GM21423 (cell line): ENCODE measurements around the gene SPCS2.

Experiments used
- ATAC-seq: cut with Tn5 transposase; IDR thresholded peaks from one replicate; pipeline ENCODE4 v1.9.1; 2021; ENCODE audit warnings: mild to moderate bottlenecking, moderate library complexity; ENCODE audit not compliant: unreplicated experiment

Gene SPCS2

GRCh38 chr11:74948898-74949752 is at the start of gene SPCS2, which contains the start of gene XRRA1:
Gene SPCS2, plus strand, starts transcription at chr11:74949266. Its CDS starts 20 bp downstream, at chr11:74949286.
Gene XRRA1, minus strand, starts transcription at chr11:74949091. Its CDS starts 8,213 bp downstream, at chr11:74940878.
- peak; percentile 94 for ATAC-seq

DNA sequence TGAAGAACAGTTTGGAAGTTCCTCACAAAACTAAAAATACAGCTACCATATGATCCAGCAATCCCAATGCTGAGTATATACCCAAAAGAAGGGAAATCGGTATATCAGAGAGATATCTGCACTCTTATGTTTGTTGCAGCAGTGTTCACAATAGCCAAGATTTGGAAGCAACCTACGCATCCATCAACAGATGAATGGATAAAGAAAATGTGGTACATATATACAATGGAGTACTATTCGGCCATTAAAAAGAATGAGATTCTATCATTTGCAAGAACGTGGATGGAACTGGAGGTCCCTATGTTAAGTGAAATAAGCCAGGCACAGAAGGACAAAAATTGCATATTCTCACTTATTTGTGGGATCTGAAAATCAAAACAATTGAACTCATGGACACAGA is 46.7 kb upstream of the SPCS2 start:
- no peak for ATAC-seq

DNA sequence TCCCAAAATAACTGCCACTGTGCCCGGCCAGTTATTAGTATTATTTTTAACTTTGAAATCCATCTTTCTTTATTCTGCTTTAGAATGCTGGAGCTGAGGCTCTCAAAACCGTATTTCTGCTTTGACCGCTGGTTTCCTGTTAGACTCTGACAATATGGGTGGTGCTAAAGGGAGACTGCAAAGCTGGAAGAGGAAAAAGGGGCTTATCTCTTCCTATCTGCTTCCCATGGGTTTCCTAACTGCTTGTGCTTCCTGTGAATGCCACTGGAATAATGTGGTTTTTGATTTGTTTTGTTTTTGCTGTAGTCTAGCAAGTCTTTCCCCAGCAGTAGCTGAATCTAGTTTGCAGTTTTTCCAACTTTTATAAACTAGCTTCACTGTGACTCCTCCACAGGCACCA is 43.7 kb upstream of the SPCS2 start:
- ATAC-seq, result no peak

DNA sequence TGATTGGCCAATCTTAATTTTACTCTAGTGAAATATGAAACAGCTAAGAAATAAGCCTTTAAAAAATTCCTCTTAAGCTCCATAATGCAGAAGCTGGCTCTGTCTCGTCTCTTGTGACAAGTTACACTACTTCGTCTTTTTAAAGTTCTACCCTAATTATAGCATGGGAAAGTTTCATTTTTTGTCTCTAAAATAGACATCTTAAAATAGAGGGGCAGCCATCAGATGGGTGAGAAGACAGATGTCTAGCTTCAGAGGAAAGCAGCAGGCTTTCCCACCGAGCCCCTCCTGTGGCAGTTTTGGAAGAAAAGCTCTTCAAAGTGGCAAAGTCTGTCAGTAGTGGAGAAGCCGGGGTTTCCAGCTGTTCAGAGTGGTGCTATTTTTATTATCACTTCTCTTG is 39.7 kb upstream of the SPCS2 start:
- no peak for ATAC-seq

GRCh38 chr11:74909812-74910211 is 39.3 kb upstream of the SPCS2 start:
- no peak for ATAC-seq

DNA sequence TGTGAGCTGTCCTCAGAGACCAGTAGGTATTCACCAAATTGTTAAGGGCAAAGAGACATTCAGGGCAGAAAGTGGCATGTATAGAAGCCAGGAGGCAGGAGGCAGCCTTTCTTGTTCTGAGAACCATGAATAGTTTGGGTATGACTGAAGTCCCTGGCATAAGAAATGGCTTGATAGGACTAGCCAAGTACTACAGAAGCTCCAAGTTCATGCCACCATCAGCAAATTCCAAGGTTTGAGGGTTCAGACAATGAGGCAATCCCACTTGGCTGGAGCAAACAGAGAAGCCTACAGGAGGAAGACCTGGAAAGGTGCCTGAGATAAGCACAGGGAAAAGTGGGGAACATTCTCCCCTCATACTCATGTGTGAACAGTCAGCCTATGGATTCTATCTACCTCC is 25.9 kb upstream of the SPCS2 start:
- no peak for ATAC-seq

- ATAC-seq, result no peak
Measured at GRCh38 chr11:74925281-74925680, 23.8 kb upstream of the SPCS2 start.

DNA sequence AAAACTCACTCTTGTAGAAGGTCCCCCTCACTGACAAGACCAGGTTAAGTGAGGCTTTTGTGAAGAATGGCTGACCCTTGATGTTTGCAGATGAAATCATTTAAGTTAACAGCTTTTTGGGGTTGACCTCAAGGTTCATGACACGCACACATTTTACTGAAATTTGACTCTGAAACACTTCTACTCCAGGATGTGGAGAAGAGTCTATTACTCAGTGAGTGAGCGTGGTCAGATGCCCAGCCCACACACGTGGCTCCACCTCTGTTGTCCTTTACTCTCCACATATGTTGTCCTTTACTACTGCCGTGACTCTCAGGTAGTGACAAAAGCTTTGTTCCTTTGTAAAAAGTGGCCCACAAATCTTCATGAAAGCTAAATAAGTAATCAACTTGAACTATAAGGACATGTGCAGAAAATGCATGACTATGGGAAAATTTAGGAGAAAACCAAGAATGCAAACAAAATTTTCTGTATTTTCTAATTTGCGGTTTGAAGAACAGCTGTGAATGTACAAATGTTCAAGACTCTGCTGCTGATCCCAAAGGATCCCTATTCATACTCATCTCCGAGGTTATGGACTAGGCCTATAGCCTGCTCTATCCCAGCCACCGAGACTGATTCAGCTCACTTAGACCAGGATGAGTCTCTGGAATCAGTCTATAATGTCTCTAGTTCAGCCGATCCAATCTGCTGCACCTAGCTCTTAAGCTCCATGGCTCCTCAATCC is 22.6 kb upstream of the SPCS2 start:
- no peak for ATAC-seq

DNA sequence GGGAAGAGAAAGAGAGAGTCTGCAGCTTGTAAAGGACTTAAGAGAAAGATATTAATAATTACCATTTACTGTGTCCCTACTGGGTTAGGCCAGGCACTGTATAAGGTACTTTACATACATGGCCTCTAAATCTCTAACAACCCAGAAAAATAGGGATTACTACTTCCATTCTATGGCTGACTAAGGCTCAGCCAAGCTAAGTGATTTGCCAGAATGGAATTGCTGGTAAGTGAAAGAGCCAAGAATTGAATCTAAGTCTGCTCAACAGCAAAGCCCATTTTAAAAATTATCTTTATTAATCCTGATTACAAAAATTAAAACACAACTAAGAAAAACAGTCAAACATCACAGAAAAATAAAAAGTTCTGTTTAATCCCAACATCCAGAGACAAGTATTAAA is 21.6 kb upstream of the SPCS2 start:
- no peak for ATAC-seq

GRCh38 chr11:74929431-74930363 is 19.4 kb upstream of the SPCS2 start:
- peak; percentile 60 for ATAC-seq

DNA sequence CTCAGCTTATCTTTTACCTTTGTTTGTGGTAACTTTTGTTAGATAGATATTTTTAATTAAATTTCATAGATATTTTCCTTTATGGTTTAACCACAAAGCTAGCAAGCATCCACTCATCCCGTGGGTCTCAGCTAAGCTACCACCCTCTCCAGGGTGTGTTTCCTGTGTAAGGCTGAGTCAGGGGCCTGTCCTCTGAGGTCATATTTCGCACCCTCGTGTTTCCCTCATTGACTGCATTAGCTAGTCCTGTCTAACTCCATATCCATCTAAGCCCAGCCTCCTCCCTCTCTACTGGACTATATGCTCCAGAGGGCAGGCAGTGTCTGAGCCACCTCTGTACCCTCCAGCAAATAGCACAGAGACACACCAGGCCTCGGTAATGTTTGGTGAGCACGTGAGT is 16.9 kb upstream of the SPCS2 start:
- ATAC-seq, result no peak

- ATAC-seq, result no peak
Measured at GRCh38 chr11:74932797-74933196, 16.3 kb upstream of the SPCS2 start.

- ATAC-seq, result no peak
Measured at GRCh38 chr11:74933765-74934164, 15.3 kb upstream of the SPCS2 start.

DNA sequence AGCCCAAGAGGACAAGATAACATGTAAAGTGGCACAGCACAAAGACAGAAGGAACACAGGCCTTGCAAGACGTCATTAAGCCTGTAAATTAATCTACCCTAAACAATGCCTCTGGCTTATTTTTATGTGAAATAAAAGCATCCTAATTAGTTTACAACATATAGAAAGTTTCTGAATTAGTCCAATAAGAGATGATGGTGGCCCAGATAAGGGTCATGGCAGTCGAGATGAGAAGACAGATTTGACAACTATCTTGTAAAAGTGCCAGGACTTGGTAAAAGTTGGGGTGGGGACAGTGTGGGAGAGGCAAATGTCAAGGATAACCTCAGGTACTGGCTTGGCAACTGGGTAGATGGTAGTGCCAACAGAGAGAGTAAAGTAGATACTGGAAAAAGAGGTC is 13.8 kb upstream of the SPCS2 start:
- no peak for ATAC-seq

DNA sequence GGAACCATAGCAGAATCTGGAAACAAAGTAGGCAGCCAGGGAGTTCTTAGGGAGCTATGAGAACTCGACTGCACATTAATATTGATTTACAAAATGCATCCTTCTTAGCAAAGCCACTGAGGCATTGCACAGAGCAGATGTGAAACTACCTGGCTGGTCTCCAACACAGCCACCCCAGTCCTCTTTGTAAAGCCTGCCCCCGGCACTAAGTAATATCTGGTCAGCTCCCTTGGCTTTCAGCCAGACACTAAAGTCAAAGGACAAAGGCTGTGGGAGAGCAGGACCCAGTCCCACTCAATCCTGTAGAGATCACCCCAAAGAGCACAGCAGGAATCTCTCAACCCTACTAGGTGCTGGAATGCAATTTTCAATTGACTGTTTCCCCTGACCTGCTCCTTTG is 13.0 kb upstream of the SPCS2 start:
- no peak for ATAC-seq

DNA sequence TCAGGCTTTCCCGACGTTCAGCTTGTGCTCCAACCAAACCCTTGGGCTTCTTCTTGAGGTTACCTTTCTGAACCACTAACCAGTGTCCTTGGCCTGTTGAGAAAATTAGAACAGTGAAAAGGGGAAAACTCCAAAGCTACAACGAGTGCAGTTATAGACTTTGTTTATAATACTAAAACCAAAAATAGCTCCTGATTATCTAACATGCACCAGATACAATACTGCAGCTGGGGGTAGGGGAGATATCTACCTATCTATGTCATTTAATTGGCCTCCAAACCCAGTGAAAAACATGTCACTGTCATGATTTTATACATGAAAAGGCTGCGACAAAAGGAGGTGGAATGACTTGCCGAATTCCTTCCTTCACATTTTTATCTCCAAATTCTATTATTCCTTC is 12.1 kb upstream of the SPCS2 start:
- no peak for ATAC-seq

- ATAC-seq, result no peak
Measured at GRCh38 chr11:74937696-74938475, 11.2 kb upstream of the SPCS2 start.

- no peak for ATAC-seq
Measured at GRCh38 chr11:74941492-74941891, 7.6 kb upstream of the SPCS2 start.

DNA sequence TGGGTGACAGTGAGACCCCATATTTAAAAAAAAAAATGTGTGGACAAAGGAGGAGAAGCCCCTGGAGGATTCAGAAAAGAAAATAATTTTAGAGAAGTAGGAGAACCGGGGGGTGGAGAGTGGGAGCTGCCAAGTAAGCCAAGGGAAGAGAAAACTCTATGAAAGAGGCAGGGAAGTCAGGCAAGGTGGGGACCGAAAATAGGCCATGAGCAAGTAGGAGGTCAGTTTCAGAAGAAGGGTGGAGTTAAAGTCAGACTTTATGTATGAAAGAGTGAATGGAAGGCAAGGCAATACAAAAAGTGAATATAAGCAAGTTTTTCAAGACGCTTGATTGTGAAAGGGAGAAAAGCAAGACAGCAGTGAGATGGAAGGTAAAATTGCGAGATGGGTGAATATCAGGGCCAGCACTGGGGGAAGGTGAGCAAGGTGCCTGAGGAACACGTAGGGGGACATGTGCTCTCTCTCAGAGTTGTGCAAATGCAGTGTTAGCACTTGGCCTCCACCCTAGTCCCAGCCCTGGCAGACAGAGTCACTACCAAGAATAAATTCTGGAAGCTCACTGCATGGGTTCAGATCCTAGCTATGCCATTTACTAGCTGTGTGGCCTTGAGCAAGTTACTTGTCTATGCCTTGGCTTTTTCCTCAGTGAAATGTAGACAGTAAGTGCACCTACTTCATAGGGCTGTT is 6.8 kb upstream of the SPCS2 start:
- no peak for ATAC-seq

GRCh38 chr11:74948546-74948897 is 544 bp upstream of the SPCS2 start:
- ATAC-seq, result peak; percentile 10
